ENCODE data around the gene CA12. TPM values are rescaled to one million over a fixed set of nuclear protein-coding genes. Genes with fewer than 3 reads are reported as not detected.

The CA12 gene
- total and polyA plus RNA-seq, 9 of the 15 experiments (the other 6 are each of a cell fraction or from before 2014, with no cell fraction given): 0.01 to 0.78 (median 0.15) TPM; not detected in 1

DNA sequence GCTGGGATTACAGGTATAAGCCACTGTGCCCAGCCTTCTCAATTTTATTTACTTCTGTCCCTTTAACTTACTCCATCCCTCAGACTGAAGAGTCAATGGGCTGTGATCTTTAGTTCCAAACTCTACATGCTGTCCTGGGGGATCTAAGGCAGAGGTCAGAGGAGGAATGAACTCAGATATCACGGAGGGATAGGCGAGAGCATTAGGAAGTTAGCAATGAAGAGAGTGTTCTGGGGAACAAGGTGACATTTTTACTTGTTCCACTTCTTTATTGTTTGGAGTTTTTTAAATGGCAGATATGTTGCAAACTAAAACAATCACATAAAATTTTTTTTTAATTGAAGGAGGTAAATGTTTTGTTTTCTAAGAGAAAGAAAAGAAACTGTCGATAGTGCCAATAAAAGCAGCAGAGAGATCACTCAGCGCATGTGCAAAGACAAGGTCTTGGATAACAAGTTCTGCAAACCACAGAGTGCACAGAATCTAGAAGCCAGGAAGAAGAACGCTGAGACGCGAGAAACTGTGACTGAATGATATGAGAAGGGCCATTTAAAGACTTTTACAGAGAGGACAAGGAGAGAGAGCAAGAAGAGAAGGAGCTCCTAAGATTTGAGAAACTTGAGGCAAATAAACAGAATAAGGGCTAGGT, 10.8 kb upstream of the CA12 start:
- in situ Hi-C loops (cut with MboI) (no loop called here), intact Hi-C loops (cut with micrococcal nuclease) (loop anchor here (5.0 kb wide), 1 partner anchor 50 kb away; no protein-coding TSS in a partner anchor)
- Histone ChIP-seq H3K4me2 (ENCODE audit: insufficient read depth, low read length) (peak overlapping the region; percentile 79), H3K9me1 (ENCODE audit: control insufficient read depth, insufficient read depth, low read length) (no peaks in the 10 kb centered on the region), H3K4me3 (no peak overlapping the region), H3K79me2 (ENCODE audit: control insufficient read depth, insufficient read depth, low read length) (no peaks in the 10 kb centered on the region), H4K20me1 (replicated peaks; ENCODE audit: control insufficient read depth, insufficient read depth, low read length) (no peaks in the 10 kb centered on the region), H3K27ac (ENCODE audit: extremely low read depth, low read depth, low read length) (peak overlapping the region; percentile 75), H3K9me3 (replicated peaks; ENCODE audit: control insufficient read depth, insufficient read depth, low read depth, low read length) (no peaks in the 10 kb centered on the region), H3K9ac (ENCODE audit: insufficient read depth in 1 of 2, low read depth in 2 of 2, low read length in 2 of 2) (peak overlapping the region in 1 of 2 experiments; percentile 50; a peak in 1 of 4 replicates), H2AFZ (ENCODE audit: low read depth, low read length) (peak overlapping the region; percentile 91), H3K4me1 (replicated peaks in 1 of 2; ENCODE audit: control insufficient read depth in 2 of 2, insufficient read depth in 2 of 2, low read length in 2 of 2) (peaks cover 22 to 68% of the 10 kb centered on the region in 2 experiments), H3K36me3 (ENCODE audit: control insufficient read depth, insufficient read depth, low read length) (no peaks in the 10 kb centered on the region), H3K27me3 (ENCODE audit: control insufficient read depth in 2 of 2, insufficient read depth in 2 of 2, low read length in 2 of 2) (no peaks in the 10 kb centered on the region)
- ATAC-seq (peak; percentile 48), FAIRE-seq (peak; percentile 65), DNase-seq (ENCODE audit: extremely low read depth in 1 of 4, low spot score in 3 of 4) (peak in 3 of 4 experiments; percentile 24 to 76 (median 64))
- ChIA-PET POLR2A (interaction anchor here (0.7 to 1.2 kb wide), 3 partner anchors 11 to 145 kb away, joined by 3 read pairs; partner anchors contain the start of gene CA12), CTCF (ENCODE audit: low intra/inter-chr PET ratio) (interaction anchor here (0.6 kb wide), 1 partner anchor 142 kb away, joined by 4 read pairs; no protein-coding TSS in a partner anchor)
- 2% methylated on average over 7 of the region's 7 CpGs for WGBS (ENCODE audit: insufficient coverage, low coverage, missing lambda C conversion rate)
- no TSS peak for BruUV-seq (replicated peaks)
- no peak for TF ChIP-seq MTA1 (IDR thresholded peaks at IDR 0.05; ENCODE audit: borderline replicate concordance)
- peak; percentile 92 for TF ChIP-seq NRF1 (conservative IDR thresholded peaks at IDR 0.05 in 1 of 2, IDR thresholded peaks at IDR 0.05 in 1 of 2)
- TF ChIP-seq, protein P1, sequence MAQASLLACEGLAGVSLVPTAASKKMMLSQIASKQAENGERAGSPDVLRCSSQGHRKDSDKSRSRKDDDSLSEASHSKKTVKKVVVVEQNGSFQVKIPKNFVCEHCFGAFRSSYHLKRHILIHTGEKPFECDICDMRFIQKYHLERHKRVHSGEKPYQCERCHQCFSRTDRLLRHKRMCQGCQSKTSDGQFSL (CRISPR knock-in tag; IDR thresholded peaks at IDR 0.05): no peak
- TF ChIP-seq, protein P1 (tag; IDR thresholded peaks at IDR 0.05): no peak
- TF ChIP-seq ZNF766 (CRISPR knock-in tag; conservative IDR thresholded peaks at IDR 0.05): 0 out of 2 replicates have a peak, but pooled peaks have one; percentile 37
- TF ChIP-seq, protein P2, sequence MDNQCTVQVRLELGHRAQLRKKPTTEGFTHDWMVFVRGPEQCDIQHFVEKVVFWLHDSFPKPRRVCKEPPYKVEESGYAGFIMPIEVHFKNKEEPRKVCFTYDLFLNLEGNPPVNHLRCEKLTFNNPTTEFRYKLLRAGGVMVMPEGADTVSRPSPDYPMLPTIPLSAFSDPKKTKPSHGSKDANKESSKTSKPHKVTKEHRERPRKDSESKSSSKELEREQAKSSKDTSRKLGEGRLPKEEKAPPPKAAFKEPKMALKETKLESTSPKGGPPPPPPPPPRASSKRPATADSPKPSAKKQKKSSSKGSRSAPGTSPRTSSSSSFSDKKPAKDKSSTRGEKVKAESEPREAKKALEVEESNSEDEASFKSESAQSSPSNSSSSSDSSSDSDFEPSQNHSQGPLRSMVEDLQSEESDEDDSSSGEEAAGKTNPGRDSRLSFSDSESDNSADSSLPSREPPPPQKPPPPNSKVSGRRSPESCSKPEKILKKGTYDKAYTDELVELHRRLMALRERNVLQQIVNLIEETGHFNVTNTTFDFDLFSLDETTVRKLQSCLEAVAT (IDR thresholded peaks at IDR 0.05): peak in 1 of 2 experiments; percentile 94; a peak in 2 of 4 replicates
- peak; percentile 28 for TF ChIP-seq MEIS2 (IDR thresholded peaks at IDR 0.05; ENCODE audit: partially characterized antibody)
- TF ChIP-seq ZBTB17 (CRISPR knock-in tag; IDR thresholded peaks at IDR 0.05): peak; percentile 93
- TF ChIP-seq SIRT6 (IDR thresholded peaks at IDR 0.05; ENCODE audit: low read depth, low read length): no peak
- 0 out of 2 replicates have a peak, but pooled peaks have one; percentile 8 for TF ChIP-seq EHMT2 (IDR thresholded peaks at IDR 0.05)
- TF ChIP-seq FOXJ2 (tag; IDR thresholded peaks at IDR 0.05): no peak
- peak; percentile 27; the same call in 1 of the 2 replicates for TF ChIP-seq CXXC5 (CRISPR knock-in tag; IDR thresholded peaks at IDR 0.05)
- no peak for TF ChIP-seq HSF4 (CRISPR knock-in tag; IDR thresholded peaks at IDR 0.05; ENCODE audit: borderline replicate concordance)
- TF ChIP-seq ZNF239 (CRISPR knock-in tag; IDR thresholded peaks at IDR 0.05): 0 out of 2 replicates have a peak, but pooled peaks have one; percentile 4
- TF ChIP-seq, protein P3, sequence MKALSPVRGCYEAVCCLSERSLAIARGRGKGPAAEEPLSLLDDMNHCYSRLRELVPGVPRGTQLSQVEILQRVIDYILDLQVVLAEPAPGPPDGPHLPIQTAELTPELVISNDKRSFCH (CRISPR knock-in tag; IDR thresholded peaks at IDR 0.05): no peak
- TF ChIP-seq, protein P3 (tag; IDR thresholded peaks at IDR 0.05): no peak
- 0 out of 2 replicates have a peak, but pooled peaks have one; percentile 37 for TF ChIP-seq TCFL5 (CRISPR knock-in tag; conservative IDR thresholded peaks at IDR 0.05)
- TF ChIP-seq ARNT (IDR thresholded peaks at IDR 0.05): peak in 1 of 2 experiments; percentile 41; a peak in 2 of 4 replicates
- peak; percentile 16; the same call in 1 of the 2 replicates for TF ChIP-seq JUND (IDR thresholded peaks at IDR 0.05; ENCODE audit: borderline replicate concordance, low read depth, low read length)
- TF ChIP-seq JUND (tag; IDR thresholded peaks at IDR 0.05; ENCODE audit: borderline replicate concordance, low read depth, low read length): no peak; the same call in 2 of the 3 replicates
- no peak for TF ChIP-seq MTA3 (IDR thresholded peaks at IDR 0.05; ENCODE audit: borderline replicate concordance)
